IPS-NIHi7 (cell line): ENCODE data around the gene GGT6.

Experiments
- DNase-seq: peaks from one replicate; pipeline ENCODE4 v3.0.0; 2012; ENCODE audit warnings: mixed read lengths; ENCODE audit errors: extremely low spot score

Gene GGT6

GRCh38 chr17:4522661-4523060 lies 37.7 kb downstream of the GGT6 start:
- DNase-seq = no peak

GRCh38 chr17:4520894-4521600 lies 39.3 kb downstream of the GGT6 start:
- DNase-seq = no peak

- DNase-seq = no peak
Observed at GRCh38 chr17:4520060-4520893, 40.1 kb downstream of the GGT6 start.

GRCh38 chr17:4519361-4519788 lies 41.0 kb downstream of the GGT6 start:
- no peak for DNase-seq

GRCh38 chr17:4518901-4519300 lies 41.5 kb downstream of the GGT6 start:
- DNase-seq = no peak

GRCh38 chr17:4516735-4517134 lies 43.6 kb downstream of the GGT6 start:
- no peak for DNase-seq

GRCh38 chr17:4515501-4515900 lies 44.9 kb downstream of the GGT6 start:
- no peak for DNase-seq

GRCh38 chr17:4514779-4515178 lies 45.6 kb downstream of the GGT6 start:
- DNase-seq = no peak

- peak; percentile 48 for DNase-seq
Observed at GRCh38 chr17:4514206-4514605, 46.2 kb downstream of the GGT6 start.

- no peak for DNase-seq
Observed at GRCh38 chr17:4513113-4514032, 47.0 kb downstream of the GGT6 start.

- DNase-seq = no peak
Observed at GRCh38 chr17:4512156-4513112, 47.9 kb downstream of the GGT6 start.

- DNase-seq = no peak
Observed at GRCh38 chr17:4511199-4511932, 49.0 kb downstream of the GGT6 start.

GRCh38 chr17:4510618-4510941 lies 49.8 kb downstream of the GGT6 start:
- DNase-seq = no peak

- DNase-seq = no peak
Observed at GRCh38 chr17:4509923-4510617, 50.3 kb downstream of the GGT6 start.

GRCh38 chr17:4509401-4509800 lies 51.0 kb downstream of the GGT6 start:
- DNase-seq = no peak

GRCh38 chr17:4508207-4508606 lies 52.2 kb downstream of the GGT6 start:
- DNase-seq = no peak

GRCh38 chr17:4507361-4508111 lies 52.8 kb downstream of the GGT6 start:
- no peak for DNase-seq
